ENCODE measurements around the gene FAM200B.

Gene FAM200B

DNA sequence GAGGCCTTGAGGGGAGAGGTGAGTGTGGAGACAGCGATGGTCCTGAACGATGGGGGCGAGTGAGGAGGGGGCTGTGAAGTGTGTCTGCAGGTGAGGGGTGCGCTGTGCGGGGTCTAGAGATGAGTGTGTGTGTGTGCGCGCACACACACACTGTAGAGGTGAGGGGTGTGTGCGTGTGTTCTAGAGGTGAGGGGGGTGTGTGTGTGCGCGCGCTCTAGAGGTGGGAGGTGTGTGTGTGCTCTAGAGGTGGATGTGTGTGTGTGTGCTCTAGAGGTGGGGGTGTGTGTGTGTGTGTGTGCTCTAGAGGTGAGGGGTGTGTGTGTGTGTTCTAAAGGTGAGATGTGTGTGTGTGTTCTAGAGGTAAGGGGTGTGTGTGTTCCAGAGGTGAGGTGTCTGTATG, 21.8 kb downstream of the FAM200B start:
- no peak for FAIRE-seq
- no peak for DNase-seq (ENCODE audit: insufficient read length)
- TF ChIP-seq TAF1 (IDR thresholded peaks at IDR 0.05; ENCODE audit: borderline replicate concordance, low read depth, low read length): no peak
- TF ChIP-seq POLR2A (IDR thresholded peaks at IDR 0.05; ENCODE audit: low read depth, low read length): no peak
- no peak for TF ChIP-seq POLR2AphosphoS5 (IDR thresholded peaks at IDR 0.05; ENCODE audit: low read depth, low read length)

- peak; percentile 24 for FAIRE-seq
- no peak for TF ChIP-seq POLR2AphosphoS5 (IDR thresholded peaks at IDR 0.05; ENCODE audit: low read depth, low read length)
- TF ChIP-seq POLR2A (IDR thresholded peaks at IDR 0.05; ENCODE audit: low read depth, low read length): no peak
- no peak for TF ChIP-seq TAF1 (IDR thresholded peaks at IDR 0.05; ENCODE audit: borderline replicate concordance, low read depth, low read length)
- DNase-seq (ENCODE audit: insufficient read length): no peak
Measured at GRCh38 chr4:15704129-15704528, 22.5 kb downstream of the FAM200B start.

DNA sequence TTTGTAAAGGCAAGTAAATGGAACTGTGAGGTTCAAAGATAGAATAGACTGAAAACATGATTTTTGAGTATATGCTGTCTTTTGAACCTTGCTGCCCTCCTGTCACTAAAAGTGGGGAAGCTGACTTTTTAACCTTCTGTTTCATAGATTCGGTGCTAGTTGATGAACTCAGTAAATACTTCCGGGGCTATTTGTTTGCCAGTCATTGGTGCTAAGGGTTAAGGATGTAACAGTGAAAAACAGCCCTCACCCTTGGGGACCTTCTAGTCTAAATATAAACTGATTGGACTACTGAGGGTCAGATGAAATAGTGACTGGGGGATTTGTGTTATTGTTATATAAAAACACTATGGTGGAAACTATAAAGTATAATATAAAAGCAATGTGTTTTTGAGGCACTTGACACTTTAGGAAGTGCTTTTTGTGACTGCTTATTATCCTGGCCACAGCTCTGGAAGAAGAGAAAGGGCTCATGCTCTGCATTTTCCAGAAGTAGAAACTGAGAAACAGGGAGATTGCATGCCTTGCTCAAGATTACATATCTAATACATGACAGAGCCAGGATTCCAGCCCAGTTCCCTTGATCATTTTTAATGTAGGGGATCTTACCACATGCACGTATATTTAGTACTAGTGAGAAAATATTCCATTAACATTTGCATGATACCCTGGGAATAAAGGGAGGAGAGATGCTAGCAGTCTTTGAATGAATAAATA, 25.2 kb downstream of the FAM200B start:
- FAIRE-seq (no peak), DNase-seq (ENCODE audit: insufficient read length) (no peak)
- no peak for TF ChIP-seq POLR2AphosphoS5 (IDR thresholded peaks at IDR 0.05; ENCODE audit: low read depth, low read length)
- TF ChIP-seq POLR2A (IDR thresholded peaks at IDR 0.05; ENCODE audit: low read depth, low read length): no peak
- TF ChIP-seq TAF1 (IDR thresholded peaks at IDR 0.05; ENCODE audit: borderline replicate concordance, low read depth, low read length): no peak

DNA sequence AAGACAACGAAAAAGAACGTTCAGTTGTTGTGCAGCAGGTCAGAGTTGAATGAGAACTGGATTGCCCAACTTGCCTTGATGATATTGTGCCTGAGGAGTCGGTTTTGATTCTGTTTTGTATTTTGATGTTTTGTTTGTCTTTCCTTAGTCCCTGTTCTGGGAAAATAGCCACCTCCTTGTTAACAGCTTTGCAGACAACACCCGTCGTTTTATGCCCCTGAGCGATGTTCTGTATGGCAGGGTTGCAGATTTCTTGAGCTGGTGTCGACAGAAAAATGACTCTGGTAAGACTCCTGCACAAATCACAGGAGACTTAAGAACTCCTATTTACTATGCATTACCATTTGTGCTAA, 25.7 kb downstream of the FAM200B start:
- DNase-seq (ENCODE audit: insufficient read length): no peak
- no peak for FAIRE-seq
- no peak for TF ChIP-seq POLR2A (IDR thresholded peaks at IDR 0.05; ENCODE audit: low read depth, low read length)
- TF ChIP-seq POLR2AphosphoS5 (IDR thresholded peaks at IDR 0.05; ENCODE audit: low read depth, low read length): no peak
- TF ChIP-seq TAF1 (IDR thresholded peaks at IDR 0.05; ENCODE audit: borderline replicate concordance, low read depth, low read length): no peak

DNA sequence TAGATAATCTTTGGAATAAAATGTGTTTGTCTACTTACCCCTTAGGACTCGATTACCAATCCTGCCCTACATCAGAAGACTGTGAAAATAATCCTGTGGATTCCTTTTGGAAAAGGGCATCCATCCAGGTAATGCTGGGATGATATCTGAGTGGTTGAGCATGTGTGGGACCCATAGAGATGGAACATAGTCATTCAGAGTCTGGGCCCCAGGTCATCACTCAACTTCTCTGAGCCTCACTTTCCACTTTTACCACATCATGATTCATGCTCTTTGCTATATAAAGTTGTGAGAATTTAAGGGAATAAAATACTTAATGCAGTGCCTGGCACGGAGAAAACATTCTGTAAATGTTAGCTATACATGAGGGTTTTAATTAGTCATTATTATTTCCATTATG, 30.1 kb downstream of the FAM200B start:
- FAIRE-seq: no peak
- no peak for DNase-seq (ENCODE audit: insufficient read length)
- TF ChIP-seq TAF1 (IDR thresholded peaks at IDR 0.05; ENCODE audit: borderline replicate concordance, low read depth, low read length) (no peak), POLR2A (IDR thresholded peaks at IDR 0.05; ENCODE audit: low read depth, low read length) (no peak), POLR2AphosphoS5 (IDR thresholded peaks at IDR 0.05; ENCODE audit: low read depth, low read length) (no peak)

- FAIRE-seq: no peak
- TF ChIP-seq TAF1 (IDR thresholded peaks at IDR 0.05; ENCODE audit: borderline replicate concordance, low read depth, low read length): no peak
- no peak for DNase-seq (ENCODE audit: insufficient read length)
Measured at GRCh38 chr4:15712214-15712613, 30.6 kb downstream of the FAM200B start.

GRCh38 chr4:15714141-15714540, 32.5 kb downstream of the FAM200B start:
- TF ChIP-seq TAF1 (IDR thresholded peaks at IDR 0.05; ENCODE audit: borderline replicate concordance, low read depth, low read length) (no peak), POLR2AphosphoS5 (IDR thresholded peaks at IDR 0.05; ENCODE audit: low read depth, low read length) (no peak), POLR2A (IDR thresholded peaks at IDR 0.05; ENCODE audit: low read depth, low read length) (no peak)
- FAIRE-seq (no peak), DNase-seq (ENCODE audit: insufficient read length) (no peak)

GRCh38 chr4:15714646-15715435, 33.2 kb downstream of the FAM200B start:
- no peak for TF ChIP-seq POLR2AphosphoS5 (IDR thresholded peaks at IDR 0.05; ENCODE audit: low read depth, low read length)
- no peak for FAIRE-seq
- no peak for DNase-seq (ENCODE audit: insufficient read length)

GRCh38 chr4:15716115-15716514, 34.5 kb downstream of the FAM200B start:
- TF ChIP-seq POLR2AphosphoS5 (IDR thresholded peaks at IDR 0.05; ENCODE audit: low read depth, low read length): no peak
- TF ChIP-seq TAF1 (IDR thresholded peaks at IDR 0.05; ENCODE audit: borderline replicate concordance, low read depth, low read length): no peak
- no peak for TF ChIP-seq POLR2A (IDR thresholded peaks at IDR 0.05; ENCODE audit: low read depth, low read length)
- DNase-seq (ENCODE audit: insufficient read length): no peak
- no peak for FAIRE-seq

- DNase-seq (ENCODE audit: insufficient read length): no peak
- TF ChIP-seq TAF1 (IDR thresholded peaks at IDR 0.05; ENCODE audit: borderline replicate concordance, low read depth, low read length) (no peak), POLR2A (IDR thresholded peaks at IDR 0.05; ENCODE audit: low read depth, low read length) (no peak), POLR2AphosphoS5 (IDR thresholded peaks at IDR 0.05; ENCODE audit: low read depth, low read length) (no peak)
- FAIRE-seq: no peak
Measured at GRCh38 chr4:15717086-15717485, 35.5 kb downstream of the FAM200B start.

DNA sequence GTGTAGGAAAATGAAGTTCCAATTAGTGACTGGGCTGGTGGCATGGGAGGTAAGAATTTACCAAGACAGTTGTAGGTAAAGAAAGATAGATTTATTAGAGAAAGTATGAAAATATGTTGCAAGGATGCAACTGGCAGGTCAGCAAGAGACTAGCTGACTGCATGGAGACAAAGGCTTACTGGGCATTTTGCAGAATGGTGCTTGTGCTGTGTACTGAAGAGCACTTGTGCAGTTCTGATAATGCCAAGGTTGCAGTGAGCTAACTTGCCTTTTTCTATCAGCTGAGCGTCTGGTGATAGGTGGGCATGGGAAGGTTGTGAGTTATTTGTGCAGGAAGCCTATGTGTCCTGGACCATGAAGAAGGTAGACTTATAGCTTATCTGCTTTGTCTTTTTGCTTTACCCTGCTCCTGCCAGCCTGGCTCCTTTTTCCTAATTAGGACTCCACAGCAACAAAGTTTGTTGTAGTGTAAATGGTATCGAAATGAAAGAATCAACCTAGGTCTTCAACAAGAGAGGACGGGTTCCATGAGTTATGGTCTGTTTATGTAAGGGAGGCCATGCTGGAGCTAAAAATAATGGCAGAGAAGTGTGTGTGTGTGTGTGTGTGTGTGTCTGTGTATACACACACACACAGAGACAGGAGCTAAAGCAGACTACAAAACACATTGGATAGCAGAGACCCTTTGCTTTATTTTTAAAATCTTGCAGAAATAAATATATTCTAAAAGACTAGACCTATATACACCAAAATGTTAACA, 36.2 kb downstream of the FAM200B start:
- TF ChIP-seq POLR2AphosphoS5 (IDR thresholded peaks at IDR 0.05; ENCODE audit: low read depth, low read length): no peak
- no peak for TF ChIP-seq POLR2A (IDR thresholded peaks at IDR 0.05; ENCODE audit: low read depth, low read length)
- TF ChIP-seq TAF1 (IDR thresholded peaks at IDR 0.05; ENCODE audit: borderline replicate concordance, low read depth, low read length): no peak
- FAIRE-seq (no peak), DNase-seq (ENCODE audit: insufficient read length) (no peak)

DNA sequence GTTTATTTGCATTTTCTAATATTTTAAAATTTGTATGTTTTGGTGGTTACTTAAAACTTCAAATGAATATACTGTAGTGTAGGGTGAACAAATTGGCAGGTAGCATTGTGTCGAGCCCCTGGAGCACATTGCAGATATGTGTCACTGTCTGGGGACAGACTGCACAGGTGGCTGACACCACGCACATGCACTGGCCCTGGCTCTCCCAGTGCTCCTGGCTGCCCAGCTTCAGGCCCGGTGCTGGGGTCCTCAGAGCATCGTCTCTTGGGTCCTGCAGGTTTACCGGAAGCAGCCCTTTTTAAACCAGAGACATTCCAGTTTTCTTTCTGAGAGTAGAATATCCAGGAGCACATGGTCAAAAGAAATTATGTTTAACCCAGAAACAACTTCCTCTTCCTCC, 36.8 kb downstream of the FAM200B start:
- TF ChIP-seq POLR2AphosphoS5 (IDR thresholded peaks at IDR 0.05; ENCODE audit: low read depth, low read length) (no peak), TAF1 (IDR thresholded peaks at IDR 0.05; ENCODE audit: borderline replicate concordance, low read depth, low read length) (no peak), POLR2A (IDR thresholded peaks at IDR 0.05; ENCODE audit: low read depth, low read length) (no peak)
- FAIRE-seq: no peak
- DNase-seq (ENCODE audit: insufficient read length): no peak

Data from GM12892 (cell line).